ENCODE data around the gene SELPLG. TPM values are rescaled to one million over a fixed set of nuclear protein-coding genes. Genes with fewer than 3 reads are reported as not detected.

SELPLG gene
- total RNA-seq, 2 experiments from 2014 or later = 22.1 to 23.8 TPM

DNA sequence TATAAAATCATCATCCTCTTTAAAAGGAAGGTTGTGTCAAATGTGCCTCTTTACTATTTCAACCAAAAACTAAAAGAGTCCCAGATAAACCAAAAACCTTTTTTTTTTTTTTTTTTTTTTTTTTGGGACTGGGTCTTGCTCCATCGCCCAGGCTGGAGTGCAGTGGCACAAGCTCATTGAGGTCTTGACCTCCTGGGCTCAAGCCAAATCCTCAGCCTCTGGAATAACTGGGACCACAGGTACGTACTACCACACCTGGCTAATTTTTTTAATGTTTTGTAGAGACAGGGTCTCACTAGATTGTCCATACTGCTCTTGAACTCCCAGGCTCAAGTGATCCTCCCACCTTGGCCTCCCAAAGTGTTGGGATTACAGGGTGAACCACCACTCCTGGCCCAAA is 16.4 kb upstream of the SELPLG start:
- ATAC-seq = no peak
- ChIA-PET POLR2A (interaction anchor here (0.8 to 1.5 kb wide), 3 partner anchors 10 to 52 kb away, joined by 3 to 4 read pairs (median 3); no protein-coding TSS in a partner anchor), CTCF (interaction anchor here (1.6 kb wide), 1 partner anchor 14 kb away, joined by 6 read pairs; no protein-coding TSS in a partner anchor)
- intact Hi-C loops (cut with micrococcal nuclease) = no loop called here
- Mint-ChIP-seq H3K36me3 (ENCODE audit: low read depth) (peaks cover 23% of the 10 kb centered on the region), H3K9me3 (no peaks in the 10 kb centered on the region), H3K4me1 (ENCODE audit: low read depth) (peaks cover 36% of the 10 kb centered on the region), H3K27me3 (no peaks in the 10 kb centered on the region), H3K4me3 (no peak overlapping the region), H3K27ac (no peak overlapping the region)
- no peak for DNase-seq
- TF ChIP-seq, protein P1, sequence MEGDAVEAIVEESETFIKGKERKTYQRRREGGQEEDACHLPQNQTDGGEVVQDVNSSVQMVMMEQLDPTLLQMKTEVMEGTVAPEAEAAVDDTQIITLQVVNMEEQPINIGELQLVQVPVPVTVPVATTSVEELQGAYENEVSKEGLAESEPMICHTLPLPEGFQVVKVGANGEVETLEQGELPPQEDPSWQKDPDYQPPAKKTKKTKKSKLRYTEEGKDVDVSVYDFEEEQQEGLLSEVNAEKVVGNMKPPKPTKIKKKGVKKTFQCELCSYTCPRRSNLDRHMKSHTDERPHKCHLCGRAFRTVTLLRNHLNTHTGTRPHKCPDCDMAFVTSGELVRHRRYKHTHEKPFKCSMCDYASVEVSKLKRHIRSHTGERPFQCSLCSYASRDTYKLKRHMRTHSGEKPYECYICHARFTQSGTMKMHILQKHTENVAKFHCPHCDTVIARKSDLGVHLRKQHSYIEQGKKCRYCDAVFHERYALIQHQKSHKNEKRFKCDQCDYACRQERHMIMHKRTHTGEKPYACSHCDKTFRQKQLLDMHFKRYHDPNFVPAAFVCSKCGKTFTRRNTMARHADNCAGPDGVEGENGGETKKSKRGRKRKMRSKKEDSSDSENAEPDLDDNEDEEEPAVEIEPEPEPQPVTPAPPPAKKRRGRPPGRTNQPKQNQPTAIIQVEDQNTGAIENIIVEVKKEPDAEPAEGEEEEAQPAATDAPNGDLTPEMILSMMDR (IDR thresholded peaks at IDR 0.05) = no peak

DNA sequence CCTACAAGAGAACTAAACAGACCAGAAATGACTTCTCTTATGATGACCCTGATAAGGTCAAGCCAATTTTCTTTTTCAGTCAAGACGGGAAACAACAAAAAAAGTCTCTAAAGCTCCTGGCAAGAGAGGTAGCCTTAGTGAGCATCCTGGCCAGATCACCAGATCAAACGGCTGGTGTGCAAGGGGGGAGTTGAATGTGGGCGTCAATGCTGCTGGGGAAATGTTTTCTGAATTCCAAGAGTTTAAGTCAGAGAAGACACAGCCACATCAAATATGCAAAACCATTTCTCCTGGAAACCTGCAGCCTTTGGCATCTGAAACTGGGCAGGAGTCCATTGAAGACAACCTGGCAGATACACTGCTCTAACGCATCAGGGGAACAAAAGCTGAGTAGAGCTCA is 16.0 kb upstream of the SELPLG start:
- H3K4me1 Mint-ChIP-seq (ENCODE audit: low read depth) = peaks cover 37% of the 10 kb centered on the region
- H3K9me3 Mint-ChIP-seq = no peaks in the 10 kb centered on the region
- TF ChIP-seq, protein P1 (IDR thresholded peaks at IDR 0.05) = no peak
- H3K27me3 Mint-ChIP-seq = no peaks in the 10 kb centered on the region
- no peak overlapping the region for H3K27ac Mint-ChIP-seq
- ChIA-PET CTCF (interaction anchor here (0.6 to 1.6 kb wide), 2 partner anchors 15 to 153 kb away, joined by 3 to 6 read pairs; no protein-coding TSS in a partner anchor), POLR2A (interaction anchor here (0.8 to 1.5 kb wide), 3 partner anchors 10 to 52 kb away, joined by 3 to 4 read pairs (median 3); no protein-coding TSS in a partner anchor)
- intact Hi-C loops (cut with micrococcal nuclease) = no loop called here
- H3K4me3 Mint-ChIP-seq = no peak overlapping the region
- no peak for DNase-seq
- no peak for ATAC-seq
- H3K36me3 Mint-ChIP-seq (ENCODE audit: low read depth) = peaks cover 25% of the 10 kb centered on the region

DNA sequence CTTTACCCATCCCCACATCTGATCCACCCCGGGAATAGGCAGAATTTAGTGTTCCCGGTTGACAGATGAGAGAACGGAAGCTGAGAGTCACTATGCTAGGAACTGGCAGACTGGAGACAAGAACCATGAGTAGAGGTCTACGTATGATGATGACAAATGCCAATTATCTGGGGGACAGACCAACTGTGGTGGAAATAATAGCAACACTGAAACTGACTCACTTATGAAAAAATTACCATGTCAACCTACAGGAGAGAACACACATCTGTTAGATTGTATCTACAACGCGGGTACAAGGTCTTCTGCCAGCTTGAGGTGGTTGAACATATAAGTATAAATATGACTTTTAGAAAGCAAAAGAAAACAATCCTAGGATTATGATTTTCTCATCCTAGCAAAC is 15.4 kb upstream of the SELPLG start:
- ChIA-PET POLR2A (interaction anchor here (1.1 to 1.4 kb wide), 2 partner anchors 15 to 53 kb away, joined by 3 to 6 read pairs; partner anchors contain the start of gene SELPLG), CTCF (interaction anchor here (0.6 to 1.6 kb wide), 2 partner anchors 15 to 154 kb away, joined by 3 to 6 read pairs; no protein-coding TSS in a partner anchor)
- H3K9me3 Mint-ChIP-seq = no peaks in the 10 kb centered on the region
- H3K4me1 Mint-ChIP-seq (ENCODE audit: low read depth) = peaks cover 37% of the 10 kb centered on the region
- no peak overlapping the region for H3K4me3 Mint-ChIP-seq
- TF ChIP-seq, protein P1 (IDR thresholded peaks at IDR 0.05) = no peak
- peaks cover 29% of the 10 kb centered on the region for H3K36me3 Mint-ChIP-seq (ENCODE audit: low read depth)
- H3K27me3 Mint-ChIP-seq = no peaks in the 10 kb centered on the region
- ATAC-seq (peak; percentile 35), DNase-seq (no peak)
- H3K27ac Mint-ChIP-seq = no peak overlapping the region
- intact Hi-C loops (cut with micrococcal nuclease) = no loop called here

DNA sequence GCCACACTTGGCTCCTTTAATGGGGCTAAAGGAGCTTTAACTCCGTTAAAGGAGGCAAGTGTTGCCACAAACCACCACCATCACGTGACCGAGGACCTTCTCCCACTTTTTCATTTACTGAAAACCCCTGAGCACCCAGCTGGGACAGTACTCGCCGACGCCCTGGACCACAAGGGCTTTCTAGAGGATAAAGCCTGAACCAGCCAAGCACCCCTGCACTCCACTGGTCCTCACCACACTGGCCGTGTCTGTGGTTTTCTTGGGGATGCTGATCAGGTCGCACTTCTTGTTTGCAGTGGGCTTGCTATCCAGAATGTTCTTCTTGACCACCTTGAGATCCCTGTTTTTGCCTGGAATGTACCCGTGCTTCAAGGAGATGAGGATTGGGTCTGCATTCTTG is 14.7 kb upstream of the SELPLG start:
- H3K36me3 Mint-ChIP-seq (ENCODE audit: low read depth) = peaks cover 29% of the 10 kb centered on the region
- H3K27ac Mint-ChIP-seq = no peak overlapping the region
- intact Hi-C loops (cut with micrococcal nuclease) = no loop called here
- no peaks in the 10 kb centered on the region for H3K27me3 Mint-ChIP-seq
- no peak for DNase-seq
- no peak overlapping the region for H3K4me3 Mint-ChIP-seq
- ChIA-PET POLR2A (interaction anchor here (1.4 kb wide), 1 partner anchor 14 kb away, joined by 6 read pairs; the partner anchor contains the start of gene SELPLG), CTCF (no interaction called here)
- H3K9me3 Mint-ChIP-seq = no peaks in the 10 kb centered on the region
- ATAC-seq = no peak
- TF ChIP-seq, protein P1 (IDR thresholded peaks at IDR 0.05) = no peak
- peaks cover 37% of the 10 kb centered on the region for H3K4me1 Mint-ChIP-seq (ENCODE audit: low read depth)

GRCh38 chr12:108647585-108648287 is 14.0 kb upstream of the SELPLG start:
- ATAC-seq = no peak
- POLR2A ChIA-PET = interaction anchor here (0.7 to 1.4 kb wide), 2 partner anchors 13 to 25 kb away, joined by 3 to 6 read pairs; partner anchors contain the start of gene SELPLG
- TF ChIP-seq, protein P1 (IDR thresholded peaks at IDR 0.05) = no peak

More at GRCh38 chr12:108647585-108648287, 14.0 kb upstream of the SELPLG start:
- intact Hi-C loops (cut with micrococcal nuclease) = no loop called here
- DNase-seq = no peak
- Mint-ChIP-seq H3K9me3 (no peaks in the 10 kb centered on the region), H3K27me3 (no peaks in the 10 kb centered on the region), H3K27ac (no peak overlapping the region), H3K4me3 (no peak overlapping the region), H3K36me3 (ENCODE audit: low read depth) (peaks cover 29% of the 10 kb centered on the region), H3K4me1 (ENCODE audit: low read depth) (peaks cover 31% of the 10 kb centered on the region)
- CTCF ChIA-PET = interaction anchor here (0.8 to 2.7 kb wide), 5 partner anchors 10 to 83 kb away, joined by 3 to 21 read pairs (median 11); no protein-coding TSS in a partner anchor

Data from activated CD8-positive, alpha-beta T cell treated with anti-CD3 and anti-CD28 coated beads for 36 hours (primary cell).